Subcutaneous adipose tissue (tissue), 4 donors: ENCODE data around the gene KIFC3. TPM values are rescaled to one million over a fixed set of nuclear protein-coding genes. Genes with fewer than 3 reads are reported as not detected.

Source experiments
- CTCF ChIP-seq: fragments of 450-650 bp; IDR thresholded peaks from one replicate; pipeline ENCODE4 v1.5.1; 2016; ENCODE audit warnings: low read depth, mild to moderate bottlenecking, control low read depth, antibody characterized with exemption, moderate library complexity
- total RNA-seq, 4 donors: library from RNA; depleted of rRNA; stranded (reverse); fragments of >200 nt; gene quantifications; one replicate each; pipeline ENCODE4 v1.1.0, GENCODE V29; 2016

The KIFC3 gene
- total RNA-seq, 4 donors from 2014 or later, result 17.9 to 58.8 (median 28.7) TPM

DNA sequence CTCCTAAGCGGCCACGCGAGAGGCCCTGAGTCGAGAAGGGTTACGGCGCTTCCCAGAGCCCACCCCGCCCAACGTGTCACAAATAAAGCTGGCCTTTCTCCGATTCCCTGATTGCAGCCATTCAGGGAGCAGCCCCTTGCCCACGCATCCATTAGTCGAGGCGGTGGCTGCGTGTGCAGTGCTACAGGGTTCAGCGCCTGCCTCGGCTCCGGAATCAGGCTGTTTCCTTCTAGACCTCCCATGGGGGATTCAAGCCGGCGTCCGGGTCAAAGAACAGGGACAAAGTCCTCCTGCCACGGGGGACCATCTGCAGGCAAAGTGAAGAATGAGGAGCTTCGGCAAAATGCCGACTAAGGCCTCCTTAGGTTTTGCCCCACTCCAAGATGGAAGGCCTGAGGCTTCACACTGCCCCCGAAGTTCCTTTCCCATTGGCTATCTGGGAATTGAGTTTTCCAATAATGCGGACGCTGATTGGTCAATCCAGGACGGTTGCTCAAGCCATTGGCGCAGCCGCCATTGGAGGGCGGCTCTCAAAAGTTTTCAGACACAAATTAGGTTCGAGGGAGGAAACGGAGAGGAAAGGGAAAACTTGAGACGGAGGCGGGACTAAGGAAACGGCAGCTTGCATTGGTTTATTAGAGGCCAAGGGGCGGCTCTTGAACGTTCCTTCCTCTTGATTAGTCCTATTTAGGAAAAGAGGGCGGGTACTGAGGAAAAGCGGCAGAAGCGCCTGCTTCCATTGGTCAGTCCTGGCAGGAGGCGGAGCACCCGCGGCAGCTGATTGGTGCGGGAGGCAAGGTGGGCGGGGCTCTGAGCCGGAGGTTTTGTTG lies 67.2 kb downstream of the KIFC3 start:
- TF ChIP-seq CTCF, result no peak

DNA sequence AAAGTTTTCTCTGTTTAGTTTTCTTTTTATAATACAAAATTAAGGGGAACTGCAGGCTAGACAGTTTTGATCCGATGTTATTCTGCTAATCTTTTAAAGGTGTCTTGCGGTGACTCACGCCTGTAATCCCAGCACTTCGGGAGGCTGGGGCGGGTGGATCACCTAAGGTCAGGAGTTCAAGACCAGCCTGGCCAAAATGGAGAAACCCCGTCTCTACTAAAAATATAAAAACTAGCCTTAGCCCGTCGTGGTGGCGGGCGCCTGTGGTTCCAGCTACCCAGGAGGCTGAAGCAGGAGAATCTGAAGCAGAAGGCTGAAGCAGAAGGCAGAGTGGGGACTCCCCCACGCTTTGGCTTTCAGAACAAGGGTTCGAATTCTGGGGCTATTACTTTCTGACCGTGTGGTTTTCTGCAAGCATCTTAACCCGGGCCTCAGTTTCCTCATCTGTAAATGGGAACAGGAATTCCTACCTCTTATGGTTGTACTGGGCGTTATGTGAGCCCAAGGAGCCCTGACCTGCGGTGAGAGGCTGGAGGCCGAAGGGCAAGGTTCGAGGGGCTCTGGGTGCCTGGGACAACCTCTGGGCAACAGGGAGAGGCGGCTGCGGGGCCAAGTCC lies 67.9 kb downstream of the KIFC3 start:
- TF ChIP-seq CTCF, result no peak

DNA sequence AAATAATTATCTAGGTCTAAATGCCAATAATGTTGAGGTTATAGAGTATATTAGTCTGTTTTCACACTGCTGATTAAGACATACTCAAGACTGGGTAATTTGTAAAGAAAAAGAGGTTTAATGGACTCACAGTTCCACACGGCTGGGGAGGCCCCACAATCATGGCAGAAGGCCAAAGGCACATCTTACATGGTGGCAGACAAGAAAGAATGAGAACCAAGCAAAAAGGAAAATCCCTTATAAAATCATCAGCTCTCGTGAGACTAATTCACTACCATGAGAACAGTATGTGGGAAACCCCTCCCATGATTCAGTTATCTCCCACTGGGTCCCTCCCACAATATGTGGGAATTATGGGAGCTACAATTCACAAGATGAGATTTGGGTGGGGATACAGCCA lies 69.6 kb downstream of the KIFC3 start:
- no peak for TF ChIP-seq CTCF

GRCh38 chr16:57732037-57732436 lies 70.3 kb downstream of the KIFC3 start:
- TF ChIP-seq CTCF, result no peak

- TF ChIP-seq CTCF, result no peak
Measured at GRCh38 chr16:57730771-57731730, 71.2 kb downstream of the KIFC3 start.

- no peak for TF ChIP-seq CTCF
Measured at GRCh38 chr16:57729182-57729484, 73.2 kb downstream of the KIFC3 start.
